PFSK-1 (cell line): ENCODE results near the gene ARHGAP6.

Experiments
- FOXP2 ChIP-seq: optimal IDR thresholded peaks from 2 replicates; pipeline ENCODE3; 2011; ENCODE audit warnings: borderline replicate concordance, control low read depth, inconsistent platforms; ENCODE audit not compliant: insufficient read depth; ENCODE audit errors: extremely low read length, extremely low read depth
- POLR2AphosphoS5 ChIP-seq: IDR thresholded peaks from 2 replicates; pipeline ENCODE4 v1.6.1; 2012; ENCODE audit warnings: low read depth, mild to moderate bottlenecking, control low read depth, low read length, moderate library complexity
- SIN3A ChIP-seq: IDR thresholded peaks from 2 replicates; pipeline ENCODE4 v1.6.1; 2012; ENCODE audit warnings: mild to moderate bottlenecking, low read length, moderate library complexity, borderline replicate concordance; ENCODE audit not compliant: insufficient read depth
- TAF1 ChIP-seq: IDR thresholded peaks from 2 replicates; pipeline ENCODE4 v1.6.1; 2012; ENCODE audit warnings: low read length, control low read depth, borderline replicate concordance; ENCODE audit not compliant: insufficient read depth
- TF ChIP-seq, protein P1 (sequence below), 2 experiments: IDR thresholded peaks; 2 replicates each; pipeline versions ENCODE4 v1.6.1 to v1.8.0; 2011 to 2012; ENCODE audit warnings: low read depth in 2 of 2, low read length in 2 of 2, control low read depth in 1 of 2, inconsistent platforms in 1 of 2, mild to moderate bottlenecking in 1 of 2, moderate library complexity in 1 of 2; ENCODE audit not compliant: insufficient read depth in 1 of 2

DNA sequence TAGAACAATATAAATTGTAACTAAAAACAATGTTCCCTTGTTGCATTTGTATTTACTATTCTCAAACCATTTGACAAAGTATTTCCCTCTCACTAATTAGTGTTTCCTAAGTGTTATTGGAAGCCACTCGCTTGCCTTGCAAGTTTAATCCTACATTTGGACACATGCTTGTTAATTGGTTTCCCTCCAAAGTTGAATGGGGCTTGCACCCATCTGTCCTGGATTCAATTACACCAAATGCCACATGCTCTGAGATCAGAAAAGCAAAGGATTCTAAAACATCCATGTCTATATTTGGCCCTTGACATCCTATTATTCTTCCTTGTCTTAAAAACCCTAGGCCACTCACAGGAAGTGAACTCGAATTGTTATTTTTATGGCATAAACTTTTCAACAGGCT lies 225.9 kb downstream of the ARHGAP6 start:
- no peak for TF ChIP-seq POLR2AphosphoS5
- no peak for TF ChIP-seq SIN3A
- TF ChIP-seq, protein P1, sequence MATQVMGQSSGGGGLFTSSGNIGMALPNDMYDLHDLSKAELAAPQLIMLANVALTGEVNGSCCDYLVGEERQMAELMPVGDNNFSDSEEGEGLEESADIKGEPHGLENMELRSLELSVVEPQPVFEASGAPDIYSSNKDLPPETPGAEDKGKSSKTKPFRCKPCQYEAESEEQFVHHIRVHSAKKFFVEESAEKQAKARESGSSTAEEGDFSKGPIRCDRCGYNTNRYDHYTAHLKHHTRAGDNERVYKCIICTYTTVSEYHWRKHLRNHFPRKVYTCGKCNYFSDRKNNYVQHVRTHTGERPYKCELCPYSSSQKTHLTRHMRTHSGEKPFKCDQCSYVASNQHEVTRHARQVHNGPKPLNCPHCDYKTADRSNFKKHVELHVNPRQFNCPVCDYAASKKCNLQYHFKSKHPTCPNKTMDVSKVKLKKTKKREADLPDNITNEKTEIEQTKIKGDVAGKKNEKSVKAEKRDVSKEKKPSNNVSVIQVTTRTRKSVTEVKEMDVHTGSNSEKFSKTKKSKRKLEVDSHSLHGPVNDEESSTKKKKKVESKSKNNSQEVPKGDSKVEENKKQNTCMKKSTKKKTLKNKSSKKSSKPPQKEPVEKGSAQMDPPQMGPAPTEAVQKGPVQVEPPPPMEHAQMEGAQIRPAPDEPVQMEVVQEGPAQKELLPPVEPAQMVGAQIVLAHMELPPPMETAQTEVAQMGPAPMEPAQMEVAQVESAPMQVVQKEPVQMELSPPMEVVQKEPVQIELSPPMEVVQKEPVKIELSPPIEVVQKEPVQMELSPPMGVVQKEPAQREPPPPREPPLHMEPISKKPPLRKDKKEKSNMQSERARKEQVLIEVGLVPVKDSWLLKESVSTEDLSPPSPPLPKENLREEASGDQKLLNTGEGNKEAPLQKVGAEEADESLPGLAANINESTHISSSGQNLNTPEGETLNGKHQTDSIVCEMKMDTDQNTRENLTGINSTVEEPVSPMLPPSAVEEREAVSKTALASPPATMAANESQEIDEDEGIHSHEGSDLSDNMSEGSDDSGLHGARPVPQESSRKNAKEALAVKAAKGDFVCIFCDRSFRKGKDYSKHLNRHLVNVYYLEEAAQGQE (IDR thresholded peaks at IDR 0.05; ENCODE audit: insufficient read depth in 1 of 2, low read depth in 2 of 2, low read length in 2 of 2) = no peak
- TF ChIP-seq TAF1 = no peak
- TF ChIP-seq FOXP2 = no peak
